Hindlimb muscle (tissue), 1 donor: ENCODE data around the gene MYO1F. TPM values are rescaled to one million over a fixed set of nuclear protein-coding genes. Genes with fewer than 3 reads are reported as not detected.
A peak's percentile ranks its signal among the peaks of the same experiment; 100 is the strongest.
"Not testable (repeated sequence)": the region's sequence is repeated elsewhere in the genome, so short reads cannot be mapped to it uniquely, and the experiment has no call there.

Experiments
- DNase-seq: peaks from one replicate; pipeline ENCODE4 v3.0.0-alpha.2; 2013
- polyA plus RNA-seq: library from polyadenylated mRNA; unstranded; fragments of 120-200 nt; gene quantifications from one replicate; pipeline ENCODE4 v1.2.1, GENCODE V29; 2013; ENCODE audit not compliant: insufficient read length

Gene MYO1F
- polyA plus RNA-seq, 1 donor: 12.3 TPM

DNA sequence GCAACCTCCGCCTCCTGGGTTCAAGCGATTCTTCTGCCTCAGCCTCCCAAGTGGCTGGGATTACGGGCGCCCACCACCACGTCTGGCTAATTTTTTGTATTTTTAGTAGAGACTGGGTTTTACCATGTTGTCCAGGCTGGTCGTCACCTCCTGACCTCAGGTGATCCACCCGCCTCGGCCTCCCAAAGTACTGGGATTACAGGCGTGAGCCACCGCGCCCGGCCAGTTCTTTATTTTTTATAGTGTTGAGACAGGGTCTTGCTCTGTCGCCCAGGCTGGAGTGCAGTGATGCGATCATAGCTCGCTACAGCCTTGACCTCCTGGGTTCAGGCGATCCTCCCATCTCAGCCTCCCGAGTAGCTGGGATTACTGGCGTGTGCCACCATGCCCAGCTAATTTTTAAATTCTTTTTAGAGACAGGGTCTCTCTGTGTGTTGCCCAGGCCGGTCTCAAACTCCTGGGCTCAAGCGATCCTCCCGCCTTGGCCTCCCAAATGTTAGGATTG, 62.7 kb downstream of the MYO1F start:
- DNase-seq: not testable (repeated sequence)

DNA sequence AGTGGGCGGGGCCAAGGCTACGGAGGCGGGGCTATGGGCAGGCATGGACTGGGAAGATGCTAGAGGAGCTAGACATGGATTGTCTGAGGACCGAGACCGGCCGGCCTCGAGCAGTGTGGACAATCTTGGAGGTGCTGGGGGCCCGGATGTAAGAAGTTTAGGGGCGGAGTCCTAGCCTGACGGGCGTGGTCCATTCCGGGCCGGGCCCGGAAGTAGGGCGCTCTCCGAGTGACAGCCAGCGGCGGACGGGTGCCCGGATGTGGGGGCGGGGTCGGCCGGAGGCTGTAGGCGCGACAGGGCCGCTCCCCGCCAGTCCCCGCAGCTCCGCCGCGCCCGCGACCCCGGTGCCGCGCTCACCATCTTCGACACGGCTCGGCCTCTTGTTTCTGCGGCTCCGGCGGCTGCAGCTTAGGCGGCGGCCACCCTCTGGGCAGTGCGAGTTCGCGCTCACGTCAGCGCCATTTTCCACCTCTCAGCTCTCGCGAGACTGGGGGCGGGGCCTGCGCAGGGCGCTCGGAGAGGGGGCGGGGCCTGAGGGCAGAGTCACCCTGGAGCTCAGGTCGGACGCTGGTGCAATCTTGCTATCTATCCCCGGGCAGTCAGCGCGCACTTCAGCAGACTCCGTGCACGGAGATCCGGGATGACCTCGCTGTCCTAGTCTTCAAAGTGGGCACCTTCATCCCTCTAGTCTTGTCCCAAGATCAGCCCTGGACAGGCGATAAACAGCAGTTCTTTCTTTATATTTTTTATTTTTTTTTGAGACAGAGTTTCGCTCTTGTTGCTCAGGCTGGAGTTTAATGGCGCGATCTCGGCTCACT, 63.3 kb downstream of the MYO1F start, which contains the start of gene ZNF414:
ZNF414 (minus strand) TSS at position 481 of the 818 bp plus-strand sequence; CDS start at position 360, 121 bp downstream.
- DNase-seq: peak; percentile 96

DNA sequence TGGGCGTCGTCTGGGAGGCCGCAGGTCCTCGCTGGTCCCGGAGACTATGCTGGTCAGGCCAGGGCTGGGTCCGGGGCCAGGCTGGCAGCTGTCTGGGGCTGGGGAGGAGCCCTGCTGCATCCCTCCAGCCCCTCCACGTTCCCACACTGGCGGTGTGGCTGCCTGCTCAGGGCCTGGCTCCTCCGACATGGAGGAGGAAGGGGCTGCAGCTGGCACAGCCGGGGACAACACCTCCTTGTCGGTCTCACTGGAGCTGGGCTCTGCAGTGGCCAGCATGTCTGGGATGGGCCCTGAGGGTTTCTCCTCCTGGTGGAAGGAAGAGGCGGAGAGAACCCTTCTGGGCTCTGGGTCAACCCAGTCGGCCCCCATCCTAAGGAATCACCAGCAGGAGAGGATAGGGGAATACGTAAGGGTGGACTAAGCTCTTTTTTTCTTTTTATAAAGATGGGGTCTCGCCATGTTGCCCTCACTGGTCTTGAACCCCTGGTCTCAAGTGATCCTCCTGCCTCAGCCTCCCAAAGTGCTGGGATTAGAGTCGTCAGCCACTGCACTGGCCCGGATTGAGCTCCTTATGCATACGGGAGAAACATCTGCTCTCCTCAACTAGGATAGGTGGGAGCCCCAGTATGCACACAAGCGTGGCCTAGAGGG, 64.1 kb downstream of the MYO1F start:
- no peak for DNase-seq

DNA sequence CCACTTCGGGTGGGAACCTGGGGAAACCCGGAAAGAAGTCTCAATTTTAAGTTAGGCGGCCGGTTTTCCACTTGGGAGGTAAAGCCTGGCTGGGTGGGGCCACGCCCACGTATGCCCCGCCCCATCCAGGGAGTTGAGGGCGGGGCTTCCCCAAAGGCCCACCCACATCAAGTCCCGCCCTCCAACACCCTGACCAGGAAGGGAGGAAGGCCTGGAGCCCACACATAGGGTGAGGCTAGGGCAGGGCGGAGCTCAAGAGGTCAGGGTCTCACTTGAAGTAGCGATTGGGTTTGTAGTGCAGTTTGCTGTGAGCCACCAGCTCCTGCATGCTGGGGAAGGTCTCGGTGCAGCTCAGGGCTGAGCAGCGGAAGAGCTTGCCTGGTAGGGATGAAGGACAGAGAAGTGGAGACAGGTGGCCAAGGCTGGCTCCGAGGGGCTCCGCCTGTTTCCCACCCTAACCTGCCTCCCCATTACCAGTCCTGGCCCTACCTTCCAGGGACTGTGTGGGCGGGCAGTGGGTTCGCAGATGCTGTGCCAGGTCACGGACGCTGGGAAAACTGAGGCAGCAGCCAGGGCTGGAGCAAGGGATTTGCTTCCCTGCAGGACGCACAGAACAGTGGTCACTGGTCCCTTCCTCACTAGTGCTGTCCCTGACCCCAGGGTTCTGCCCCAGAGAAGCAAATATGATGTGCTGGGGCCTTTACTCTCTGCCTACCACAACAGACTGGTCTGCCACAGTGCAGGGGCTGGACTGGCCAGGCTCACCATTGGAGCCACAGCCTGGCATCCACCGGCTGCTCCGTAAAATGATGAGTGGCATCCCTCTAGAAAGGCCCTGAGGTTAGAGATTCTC, 64.9 kb downstream of the MYO1F start:
- DNase-seq: no peak

DNA sequence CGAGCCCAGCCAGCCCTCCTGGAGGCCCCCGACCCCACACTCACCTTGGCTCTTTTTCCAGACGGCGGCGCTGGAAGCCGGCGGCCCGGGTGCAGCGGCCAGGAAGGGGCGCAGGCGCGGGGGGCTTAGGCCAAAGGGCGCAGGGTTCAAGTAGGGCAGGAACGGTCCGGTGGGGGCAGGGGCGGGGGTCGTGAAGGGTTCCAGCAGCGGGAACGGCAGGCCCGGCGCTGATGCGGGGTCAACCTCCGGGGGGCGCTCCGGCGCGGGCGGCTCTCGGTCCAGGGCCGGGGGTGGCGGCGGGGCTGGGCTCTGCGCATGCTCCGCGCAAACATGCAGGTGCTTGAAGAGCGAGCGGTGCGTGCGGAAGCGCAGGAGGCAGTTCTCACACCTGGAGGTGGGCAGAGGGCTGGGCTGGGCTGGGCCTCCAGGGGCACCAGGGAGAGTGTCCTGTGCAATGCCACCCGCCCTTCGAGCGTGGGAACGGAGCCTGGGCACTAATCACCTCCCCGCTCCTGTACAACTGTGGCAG, 65.6 kb downstream of the MYO1F start:
- DNase-seq: no peak

DNA sequence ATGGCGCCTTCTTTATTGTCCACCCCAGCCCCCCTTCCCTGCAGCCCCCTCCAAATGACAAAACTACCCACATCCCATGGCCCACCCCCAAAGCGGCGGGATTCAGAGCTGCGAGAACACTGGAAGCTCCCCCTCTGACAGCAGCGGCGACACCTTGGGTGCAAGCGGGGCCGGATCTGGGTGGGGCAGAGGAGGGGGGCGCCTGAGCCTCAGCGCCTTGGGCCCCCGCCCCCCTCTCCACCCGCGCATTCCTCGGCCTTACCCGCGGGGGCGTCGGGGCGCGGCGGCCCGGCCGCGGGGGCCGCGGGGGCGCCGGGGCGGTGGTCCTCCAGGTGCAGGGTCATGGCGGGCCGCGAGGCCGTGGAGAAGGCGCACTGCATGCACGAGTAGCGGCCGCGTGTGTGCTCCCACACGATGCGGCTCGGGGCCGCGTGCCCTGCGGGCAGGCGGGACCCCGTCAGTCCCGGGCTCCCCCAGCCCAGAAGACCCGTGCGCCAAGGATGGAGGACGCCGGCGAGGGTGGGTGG, 66.6 kb downstream of the MYO1F start:
- no peak for DNase-seq

DNA sequence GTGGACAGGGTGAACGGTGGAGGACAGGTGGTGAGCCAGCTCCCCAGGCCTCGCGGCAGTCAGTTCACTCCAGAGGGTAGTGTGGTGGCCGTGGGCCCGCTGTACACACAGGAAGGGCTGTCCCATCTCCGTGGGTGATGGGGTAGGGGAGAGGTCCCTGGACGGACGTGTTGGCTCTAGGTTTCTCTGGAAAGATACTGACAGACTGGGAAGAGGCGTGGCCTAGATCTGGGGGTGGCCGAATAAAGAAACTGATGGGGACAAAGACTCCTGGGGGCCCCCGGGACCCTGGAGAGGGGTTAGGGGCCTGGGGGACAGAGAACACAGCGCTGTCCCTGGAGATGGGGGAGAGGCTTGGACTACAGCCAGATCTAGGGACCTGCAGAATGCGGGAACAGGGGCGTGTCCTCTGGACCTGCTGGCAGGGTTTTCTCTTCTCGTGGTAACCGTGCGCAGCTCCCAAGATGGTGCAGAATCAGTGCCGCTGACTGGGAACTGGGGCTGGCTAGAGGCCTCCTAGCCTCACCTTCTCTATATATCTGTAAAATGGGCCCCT, 70.8 kb downstream of the MYO1F start:
- no peak for DNase-seq

DNA sequence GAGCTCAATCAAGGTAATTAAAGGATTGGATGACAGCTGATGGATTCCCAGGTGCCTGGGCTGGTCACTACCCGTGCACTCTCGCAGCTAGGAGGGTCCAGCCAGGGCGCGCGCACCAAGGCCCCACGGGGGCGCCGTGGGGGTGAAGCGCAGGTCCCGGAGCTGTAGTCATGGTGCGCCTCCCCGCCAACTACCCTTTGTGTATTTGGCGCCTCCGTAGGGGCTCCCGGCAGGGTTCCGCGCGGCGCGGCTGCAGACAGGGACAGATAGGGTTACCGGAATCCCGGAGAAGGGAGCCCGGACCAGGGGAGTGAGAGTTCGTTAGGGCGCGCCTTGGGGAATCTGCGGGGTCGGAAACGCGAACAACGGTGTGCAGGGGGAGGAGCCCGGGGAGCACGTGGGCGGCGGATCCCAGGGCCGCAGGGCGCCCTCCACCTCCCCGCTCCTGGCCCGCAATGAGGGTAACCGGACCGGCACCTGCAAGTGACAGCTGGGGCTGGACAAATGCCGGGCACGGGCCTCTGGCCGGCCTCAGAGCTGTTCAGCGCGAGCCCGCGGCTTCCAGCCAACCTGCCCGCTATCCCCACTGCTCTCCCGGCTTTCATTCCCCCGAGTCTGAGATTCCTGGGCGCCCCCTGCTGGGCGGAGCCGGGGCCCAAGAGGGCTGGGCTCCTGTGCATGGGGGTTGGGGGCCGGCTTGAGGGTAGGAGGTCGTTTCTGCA, 71.4 kb downstream of the MYO1F start:
- peak; percentile 67 for DNase-seq

DNA sequence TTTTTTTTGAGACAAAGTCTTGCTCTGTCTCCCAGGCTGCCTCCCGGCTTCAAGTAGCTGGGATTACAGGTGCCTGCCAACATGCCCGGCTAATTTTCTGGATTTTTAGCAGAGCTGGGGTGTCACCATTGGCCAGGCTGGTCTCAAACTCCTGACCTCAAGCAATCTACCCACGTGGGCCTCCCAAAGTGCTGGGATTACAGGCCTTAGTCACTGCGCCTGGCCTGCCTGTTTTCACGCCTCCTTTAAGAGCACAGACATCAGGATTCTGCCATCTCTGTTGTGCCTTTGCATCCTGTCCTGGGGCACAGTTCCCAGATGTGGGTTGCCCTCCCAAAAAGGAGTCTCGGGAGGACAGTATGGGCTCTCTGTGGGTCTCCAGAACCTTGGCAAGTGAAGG, 72.3 kb downstream of the MYO1F start:
- no peak for DNase-seq

DNA sequence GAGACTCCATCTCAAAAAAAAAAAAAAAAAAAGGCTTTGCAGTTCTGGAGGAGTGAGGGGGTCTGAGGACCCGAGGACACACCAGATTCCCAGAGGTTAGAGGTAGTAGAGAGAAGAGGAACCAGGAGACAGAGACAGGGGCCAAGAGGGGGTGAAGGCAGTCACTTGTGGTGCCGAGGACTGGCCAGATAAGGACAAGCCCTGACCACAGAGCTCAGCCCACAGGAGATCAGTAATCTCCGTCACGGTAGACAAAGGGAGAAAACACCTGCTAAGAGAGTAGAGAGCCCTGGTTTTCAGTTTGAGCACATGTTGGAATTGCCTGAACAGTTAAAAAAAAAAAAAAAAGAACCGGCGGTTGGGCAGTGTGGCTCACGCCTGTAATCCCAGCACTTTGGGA, 73.1 kb downstream of the MYO1F start:
- no peak for DNase-seq

DNA sequence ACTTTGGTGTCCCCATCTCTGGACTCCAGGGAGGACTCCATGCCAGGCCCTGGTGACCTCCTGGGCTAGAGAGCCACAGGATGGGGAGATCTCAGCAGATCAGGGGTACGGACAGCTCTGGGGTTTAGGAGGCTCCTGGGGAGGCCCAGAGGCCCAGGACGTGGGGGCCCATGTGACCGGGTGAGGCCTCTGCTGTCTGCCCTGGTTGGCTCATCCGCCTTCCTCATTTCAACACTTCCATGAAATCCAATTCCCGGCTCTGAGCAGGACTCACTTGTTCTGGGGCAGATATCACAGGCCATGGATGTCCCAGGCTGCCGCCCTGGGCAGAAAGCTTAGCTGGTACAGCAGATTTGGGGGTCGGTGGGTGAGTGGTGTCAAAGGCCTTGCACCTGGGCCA, 73.7 kb downstream of the MYO1F start:
- no peak for DNase-seq

DNA sequence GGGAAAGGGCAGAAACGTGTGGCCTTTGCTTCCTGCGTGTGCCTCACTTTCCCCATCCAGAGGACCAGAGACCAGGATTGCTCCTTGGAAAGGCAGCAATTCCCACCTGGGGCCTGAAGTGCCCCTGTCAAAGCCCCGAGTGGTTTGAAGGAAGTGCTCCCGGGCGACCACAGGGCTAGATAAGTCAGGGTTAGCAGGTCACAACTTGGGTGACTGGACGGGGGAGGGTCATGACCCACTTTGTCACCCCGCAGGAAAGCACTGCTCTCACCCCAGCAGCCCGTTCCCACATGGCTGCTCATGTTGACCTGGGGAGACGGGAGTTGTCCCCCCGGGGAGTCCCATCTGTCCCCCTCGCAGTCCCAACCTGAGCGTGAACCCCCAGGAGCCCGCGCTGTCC, 75.3 kb downstream of the MYO1F start:
- no peak for DNase-seq

DNA sequence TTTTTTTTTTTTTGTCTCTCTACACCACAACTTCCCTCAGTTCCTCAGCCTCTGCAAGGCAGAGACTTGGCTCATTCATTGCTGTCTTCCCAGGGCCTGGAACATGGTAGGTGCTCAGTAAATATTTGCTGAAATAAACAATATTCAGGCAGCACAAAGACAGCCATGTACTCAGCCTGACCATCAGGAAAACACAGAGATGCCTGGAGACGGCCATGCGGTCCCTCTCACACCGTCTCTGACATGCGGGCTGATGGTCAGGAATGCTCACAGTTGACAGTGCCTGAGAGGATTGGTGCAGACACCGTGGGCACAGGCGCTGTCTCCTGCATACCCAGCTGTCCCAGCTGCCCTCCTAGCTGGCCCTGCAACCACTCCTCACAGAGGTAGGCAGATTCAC, 75.7 kb downstream of the MYO1F start:
- no peak for DNase-seq

DNA sequence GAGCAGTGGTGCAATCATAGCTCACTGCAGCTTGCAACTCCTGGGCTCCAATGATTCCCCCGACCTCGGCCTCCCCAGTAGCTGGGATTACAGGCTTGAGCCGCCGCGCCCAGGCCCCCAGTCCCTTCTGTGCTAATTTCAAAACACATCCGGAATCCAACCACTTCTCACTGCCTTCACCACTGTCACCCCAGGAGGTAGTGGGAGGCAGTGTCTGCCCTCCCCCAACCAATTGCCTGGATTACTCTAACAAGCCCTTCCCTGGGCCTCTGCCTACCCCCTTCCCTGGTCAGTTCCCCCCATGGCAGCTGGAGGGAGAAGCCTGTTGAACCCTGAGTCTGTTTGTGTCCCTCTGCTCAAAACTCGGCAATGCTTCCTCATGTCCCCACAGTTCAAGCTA, 77.1 kb downstream of the MYO1F start:
- no peak for DNase-seq

DNA sequence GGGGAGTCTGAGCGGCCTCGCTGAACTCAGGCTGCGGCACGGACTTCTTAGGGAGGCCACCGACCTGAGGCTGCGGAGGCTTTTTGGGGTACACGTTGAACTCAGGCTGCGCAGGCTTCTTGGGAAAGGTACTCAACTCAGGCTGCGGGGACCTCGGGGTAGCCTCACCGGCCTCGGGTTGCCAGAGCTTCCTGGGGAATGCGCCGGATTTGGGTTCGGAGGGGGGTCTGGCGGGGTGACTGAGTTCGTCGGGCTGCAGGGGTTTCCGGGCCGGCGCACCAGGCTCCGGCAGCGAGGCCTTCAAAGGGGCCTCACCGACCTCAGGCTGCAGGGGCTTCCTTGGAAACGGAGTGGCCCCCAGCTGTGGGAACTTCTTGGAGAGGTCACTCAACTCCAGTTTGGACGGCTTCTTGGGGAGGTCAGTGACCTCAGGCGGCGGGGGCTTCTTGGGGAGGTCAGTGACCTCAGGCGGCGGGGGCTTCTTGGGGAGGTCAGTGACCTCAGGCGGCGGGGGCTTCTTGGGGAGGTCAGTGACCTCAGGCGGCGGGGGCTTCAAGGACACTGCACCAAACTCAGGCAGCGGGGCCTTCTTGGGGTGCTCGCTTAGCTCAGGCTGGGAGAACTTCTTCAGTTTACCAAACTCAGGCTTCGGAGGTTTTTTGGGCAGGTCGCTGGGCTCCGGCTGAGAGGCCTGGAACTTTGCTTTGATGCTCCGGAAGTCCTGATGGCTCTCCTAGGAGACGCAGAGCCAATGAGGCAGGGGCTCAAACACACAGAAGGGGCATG, 78.0 kb downstream of the MYO1F start:
- no peak for DNase-seq

DNA sequence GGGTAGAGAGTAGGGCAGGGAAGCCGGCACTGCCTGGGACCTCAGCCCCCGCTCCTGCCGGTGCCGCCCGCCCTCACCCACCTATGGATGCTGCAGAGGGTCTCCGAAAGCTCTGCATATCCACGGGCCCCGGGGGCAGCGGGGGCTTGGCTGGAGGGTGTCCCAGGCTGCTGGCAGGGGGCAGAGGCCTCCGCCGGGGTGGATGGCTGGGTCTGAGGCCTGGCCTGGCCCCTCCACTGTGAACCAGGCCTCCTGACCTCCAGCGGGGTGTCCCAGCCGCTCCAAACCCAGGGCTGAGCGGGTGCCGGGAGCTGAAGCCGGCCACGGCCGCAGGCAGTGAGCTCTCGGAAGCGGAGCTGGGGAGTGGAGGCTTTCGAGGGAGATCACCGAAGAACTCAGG, 78.9 kb downstream of the MYO1F start:
- DNase-seq: no peak

DNA sequence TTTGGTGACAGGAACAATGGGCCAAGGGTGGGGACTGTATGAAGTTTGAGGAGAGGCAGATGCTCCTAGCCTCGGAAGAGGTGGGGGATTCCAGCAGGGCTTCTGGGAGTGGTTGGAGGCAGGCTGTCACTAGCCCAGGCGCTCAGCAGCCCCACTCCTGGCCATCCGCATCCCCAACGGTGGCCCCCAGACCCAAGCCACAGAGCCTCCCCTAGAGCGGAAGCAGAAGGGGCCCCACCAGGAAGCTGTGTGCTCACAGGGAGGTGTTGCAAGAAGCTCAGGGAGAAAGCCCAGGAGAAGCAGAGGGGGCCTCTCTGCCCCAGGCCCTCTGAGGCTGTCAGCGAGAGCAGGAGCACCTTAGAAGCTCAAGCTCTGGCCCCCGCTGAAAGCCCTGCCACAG, 83.1 kb downstream of the MYO1F start:
- no peak for DNase-seq

DNA sequence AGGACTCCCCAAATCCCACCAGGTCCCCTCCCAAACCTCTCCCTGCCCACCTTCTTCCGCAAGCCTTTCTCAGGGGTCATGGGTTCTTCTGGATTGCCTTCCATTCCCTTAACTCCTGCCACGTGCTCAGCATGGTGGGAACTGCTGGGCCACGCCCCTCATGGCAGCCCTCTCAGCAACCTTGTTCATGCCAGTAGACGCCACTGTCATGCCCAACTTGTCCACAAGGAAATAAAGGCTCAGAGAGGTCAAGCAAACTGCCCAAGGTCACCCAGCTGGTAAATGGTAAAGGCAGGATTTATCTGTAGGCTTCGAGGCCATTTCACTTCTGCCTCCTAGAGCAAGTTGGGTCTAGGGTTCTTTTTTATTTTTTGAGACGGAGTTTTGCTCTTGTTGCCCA, 85.7 kb downstream of the MYO1F start:
- DNase-seq: no peak

DNA sequence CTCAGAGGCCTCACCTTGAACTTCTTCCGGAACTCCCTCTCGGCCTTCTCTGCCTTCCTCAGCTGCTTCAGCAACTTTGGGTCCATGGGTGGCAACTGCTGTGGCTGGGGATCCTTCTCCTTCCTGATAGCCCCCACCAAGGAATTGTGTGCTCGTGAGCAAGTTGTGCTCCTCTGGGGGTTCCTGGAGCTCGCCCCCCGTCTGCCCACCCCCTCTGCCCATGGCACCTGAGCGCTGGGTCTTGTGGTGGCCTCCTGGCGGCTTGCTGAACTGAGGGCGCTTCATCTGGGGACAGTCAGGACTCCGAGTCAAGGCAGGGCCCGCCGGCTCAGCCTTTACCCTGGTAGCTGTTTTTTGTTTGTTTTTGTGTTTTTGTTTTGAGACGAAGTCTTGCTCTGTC, 86.4 kb downstream of the MYO1F start:
- DNase-seq: no peak

DNA sequence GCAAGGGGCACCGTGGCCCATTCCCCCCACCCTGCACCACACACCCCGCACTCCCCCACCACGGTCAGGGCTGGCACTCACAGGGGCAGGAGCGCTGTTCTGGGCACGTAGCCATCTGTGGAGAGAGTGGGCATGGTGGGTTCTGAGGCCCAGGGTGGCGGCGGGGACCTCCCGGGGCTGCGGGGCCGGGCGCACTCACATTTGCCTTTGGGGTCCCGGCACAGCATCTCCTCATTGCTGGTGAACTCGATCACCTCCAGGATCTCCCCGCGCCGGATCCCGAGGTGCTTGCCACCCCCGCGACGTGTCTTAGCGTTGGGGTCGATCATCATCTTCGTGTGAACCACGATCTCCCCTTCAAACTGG, 86.9 kb downstream of the MYO1F start:
- no peak for DNase-seq
